ENCODE results near the gene LYRM9. TPM values are rescaled to one million over a fixed set of nuclear protein-coding genes. Genes with fewer than 3 reads are reported as not detected.
"Not testable (repeated sequence)": the region's sequence is repeated elsewhere in the genome, so short reads cannot be mapped to it uniquely, and the experiment has no call there.

LYRM9 gene
- total RNA-seq, 1 donor from 2014 or later = 8.3 TPM

DNA sequence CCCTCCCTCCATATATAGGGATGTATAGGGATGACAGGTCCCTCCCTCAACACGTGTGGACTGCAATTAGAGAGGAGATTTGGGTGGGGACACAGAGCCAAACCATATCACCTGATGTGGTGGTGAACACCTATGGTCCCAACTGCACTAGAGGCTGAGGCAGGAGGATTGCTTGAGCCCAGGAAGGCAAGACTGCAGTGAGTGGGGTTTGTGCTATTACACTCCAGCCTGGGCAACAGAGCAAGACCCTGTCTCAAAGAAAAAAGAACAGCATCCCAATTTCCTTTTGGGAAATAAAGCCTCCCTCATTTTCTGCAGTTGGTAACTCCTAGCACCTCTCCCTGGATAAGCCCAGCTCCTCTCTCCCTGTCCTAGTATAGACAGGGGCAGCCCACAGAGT is 23.8 kb upstream of the LYRM9 start:
- Mint-ChIP-seq H3K9me3 (ENCODE audit: unreplicated experiment) (no peaks in the 10 kb centered on the region), H3K27ac (ENCODE audit: unreplicated experiment) (no peak overlapping the region), H3K4me3 (ENCODE audit: unreplicated experiment) (no peak overlapping the region), H3K27me3 (ENCODE audit: unreplicated experiment) (peaks cover 5% of the 10 kb centered on the region), H3K36me3 (ENCODE audit: low read depth, unreplicated experiment) (no peaks in the 10 kb centered on the region), H3K4me1 (ENCODE audit: unreplicated experiment) (no peaks in the 10 kb centered on the region)
- no peak for DNase-seq (ENCODE audit: low spot score)
- TF ChIP-seq, protein P1, sequence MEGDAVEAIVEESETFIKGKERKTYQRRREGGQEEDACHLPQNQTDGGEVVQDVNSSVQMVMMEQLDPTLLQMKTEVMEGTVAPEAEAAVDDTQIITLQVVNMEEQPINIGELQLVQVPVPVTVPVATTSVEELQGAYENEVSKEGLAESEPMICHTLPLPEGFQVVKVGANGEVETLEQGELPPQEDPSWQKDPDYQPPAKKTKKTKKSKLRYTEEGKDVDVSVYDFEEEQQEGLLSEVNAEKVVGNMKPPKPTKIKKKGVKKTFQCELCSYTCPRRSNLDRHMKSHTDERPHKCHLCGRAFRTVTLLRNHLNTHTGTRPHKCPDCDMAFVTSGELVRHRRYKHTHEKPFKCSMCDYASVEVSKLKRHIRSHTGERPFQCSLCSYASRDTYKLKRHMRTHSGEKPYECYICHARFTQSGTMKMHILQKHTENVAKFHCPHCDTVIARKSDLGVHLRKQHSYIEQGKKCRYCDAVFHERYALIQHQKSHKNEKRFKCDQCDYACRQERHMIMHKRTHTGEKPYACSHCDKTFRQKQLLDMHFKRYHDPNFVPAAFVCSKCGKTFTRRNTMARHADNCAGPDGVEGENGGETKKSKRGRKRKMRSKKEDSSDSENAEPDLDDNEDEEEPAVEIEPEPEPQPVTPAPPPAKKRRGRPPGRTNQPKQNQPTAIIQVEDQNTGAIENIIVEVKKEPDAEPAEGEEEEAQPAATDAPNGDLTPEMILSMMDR (IDR thresholded peaks at IDR 0.05; ENCODE audit: unreplicated experiment) = no peak

DNA sequence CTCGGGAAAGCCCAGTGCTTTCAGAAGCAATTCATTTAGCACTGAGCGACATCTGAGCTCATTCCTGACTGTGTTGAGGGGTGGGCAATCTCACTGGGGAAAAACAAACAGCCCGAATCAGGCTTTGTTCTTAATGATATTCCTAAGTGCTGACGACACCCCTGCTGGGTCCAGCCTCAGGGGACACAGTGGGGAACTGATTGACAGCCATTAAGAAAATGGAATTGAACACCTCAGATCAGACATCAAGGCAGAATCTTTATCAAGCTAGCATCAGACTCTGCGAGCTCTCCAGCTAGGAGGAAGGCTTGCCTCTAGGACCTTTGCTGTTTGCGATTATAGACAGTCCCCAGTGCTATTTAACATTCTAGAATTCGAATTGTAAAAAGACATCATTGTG is 22.5 kb upstream of the LYRM9 start:
- DNase-seq (ENCODE audit: low spot score) = no peak
- TF ChIP-seq, protein P1 (IDR thresholded peaks at IDR 0.05; ENCODE audit: unreplicated experiment) = no peak
- Mint-ChIP-seq H3K27ac (ENCODE audit: unreplicated experiment) (no peak overlapping the region), H3K4me1 (ENCODE audit: unreplicated experiment) (no peaks in the 10 kb centered on the region), H3K36me3 (ENCODE audit: low read depth, unreplicated experiment) (no peaks in the 10 kb centered on the region), H3K4me3 (ENCODE audit: unreplicated experiment) (no peak overlapping the region), H3K27me3 (ENCODE audit: unreplicated experiment) (peaks cover 5% of the 10 kb centered on the region), H3K9me3 (ENCODE audit: unreplicated experiment) (no peaks in the 10 kb centered on the region)

DNA sequence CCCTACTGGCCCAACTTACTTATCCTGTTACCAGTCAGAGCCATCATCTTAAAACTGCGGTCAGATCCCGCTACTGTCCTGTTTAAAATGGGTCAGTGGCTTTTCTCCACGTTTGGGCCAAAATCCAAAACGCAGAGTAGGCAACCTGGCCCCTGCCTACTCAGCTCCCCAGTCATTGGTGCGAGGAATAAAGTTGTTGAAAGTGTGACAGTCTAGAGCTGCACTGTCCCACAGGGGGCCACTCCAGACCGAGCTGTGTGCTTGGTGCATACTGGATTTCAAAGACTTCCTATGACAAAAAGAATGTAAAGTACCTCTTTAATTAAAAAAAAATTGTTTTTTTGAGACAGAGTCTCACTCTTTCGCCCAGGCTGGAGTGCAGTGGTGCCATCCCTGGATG is 21.2 kb upstream of the LYRM9 start:
- Mint-ChIP-seq H3K4me1 (ENCODE audit: unreplicated experiment) (peaks cover 4% of the 10 kb centered on the region), H3K9me3 (ENCODE audit: unreplicated experiment) (no peaks in the 10 kb centered on the region), H3K4me3 (ENCODE audit: unreplicated experiment) (no peak overlapping the region), H3K27ac (ENCODE audit: unreplicated experiment) (no peak overlapping the region), H3K36me3 (ENCODE audit: low read depth, unreplicated experiment) (no peaks in the 10 kb centered on the region), H3K27me3 (ENCODE audit: unreplicated experiment) (peaks cover 5% of the 10 kb centered on the region)
- DNase-seq (ENCODE audit: low spot score) = no peak
- TF ChIP-seq, protein P1 (IDR thresholded peaks at IDR 0.05; ENCODE audit: unreplicated experiment) = no peak

DNA sequence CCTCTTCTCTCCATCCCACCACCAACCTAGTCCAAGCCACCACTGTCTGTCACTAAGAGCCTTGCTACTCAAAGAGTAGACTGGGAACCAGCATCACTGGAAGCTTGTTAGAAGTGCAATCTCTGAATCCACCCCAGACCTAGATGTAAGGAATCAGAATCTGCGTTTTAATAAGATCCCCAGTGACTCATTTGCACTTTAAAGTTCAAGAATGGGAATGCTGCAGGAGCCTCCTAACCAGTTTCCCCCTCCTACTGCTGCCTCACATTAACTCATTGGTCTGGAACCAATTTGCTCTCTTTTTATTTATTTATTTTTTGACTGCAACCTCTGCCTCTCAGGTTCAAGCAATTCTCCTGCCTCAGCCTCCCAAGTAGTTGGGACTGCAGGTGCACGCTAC is 19.8 kb upstream of the LYRM9 start:
- DNase-seq (ENCODE audit: low spot score) = no peak
- H3K4me1 Mint-ChIP-seq (ENCODE audit: unreplicated experiment) = peaks cover 4% of the 10 kb centered on the region
- H3K27ac Mint-ChIP-seq (ENCODE audit: unreplicated experiment) = no peak overlapping the region
- TF ChIP-seq, protein P1 (IDR thresholded peaks at IDR 0.05; ENCODE audit: unreplicated experiment) = no peak
- no peak overlapping the region for H3K4me3 Mint-ChIP-seq (ENCODE audit: unreplicated experiment)
- H3K36me3 Mint-ChIP-seq (ENCODE audit: low read depth, unreplicated experiment) = no peaks in the 10 kb centered on the region
- H3K9me3 Mint-ChIP-seq (ENCODE audit: unreplicated experiment) = no peaks in the 10 kb centered on the region
- H3K27me3 Mint-ChIP-seq (ENCODE audit: unreplicated experiment) = peaks cover 5% of the 10 kb centered on the region

DNA sequence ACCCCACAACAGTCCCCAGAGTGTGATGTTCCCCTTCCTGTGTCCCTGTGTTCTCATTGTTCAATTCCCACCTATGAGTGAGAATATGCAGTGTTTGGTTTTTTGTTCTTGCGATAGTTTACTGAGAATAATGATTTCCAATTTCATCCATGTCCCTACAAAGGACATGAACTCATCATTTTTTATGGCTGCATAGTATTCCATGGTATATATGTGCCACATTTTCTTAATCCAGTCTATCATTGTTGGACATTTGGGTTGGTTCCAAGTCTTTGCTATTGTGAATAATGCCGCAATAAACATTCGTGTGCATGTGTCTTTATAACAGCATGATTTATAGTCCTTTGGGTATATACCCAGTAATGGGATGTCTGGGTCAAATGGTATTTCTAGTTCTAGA is 19.1 kb upstream of the LYRM9 start:
- not testable (repeated sequence) for H3K9me3 Mint-ChIP-seq (ENCODE audit: unreplicated experiment); H3K4me1 Mint-ChIP-seq (ENCODE audit: unreplicated experiment); H3K36me3 Mint-ChIP-seq (ENCODE audit: low read depth, unreplicated experiment); H3K27me3 Mint-ChIP-seq (ENCODE audit: unreplicated experiment); DNase-seq (ENCODE audit: low spot score); H3K27ac Mint-ChIP-seq (ENCODE audit: unreplicated experiment); H3K4me3 Mint-ChIP-seq (ENCODE audit: unreplicated experiment)
